Stomach (tissue), 4 donors: Measurements from ENCODE around the gene SCRT2.

ENCODE experiments used
- EP300 ChIP-seq: sonication (generic); formaldehyde crosslinking; IDR thresholded peaks from one replicate; pipeline ENCODE4 v1.6.1; 2017; ENCODE audit warnings: antibody characterized with exemption
- POLR2A ChIP-seq, 4 donors: fragments of 450-650 bp; IDR thresholded peaks; one replicate each; pipeline ENCODE4 v1.6.1; 2016; ENCODE audit warnings: antibody characterized with exemption in 4 of 4, control low read depth in 2 of 4, mild to moderate bottlenecking in 1 of 4, moderate library complexity in 1 of 4
- TF ChIP-seq, protein P1 (sequence below), 7 experiments: fragments of 450-650 bp in 4 of 7; fragments of 200-600 bp in 3 of 7; sonication (generic) in 3 of 7; IDR thresholded peaks; one replicate each; pipeline ENCODE4 v1.5.1; 2016 to 2019; ENCODE audit warnings: antibody characterized with exemption in 7 of 7, control low read depth in 2 of 7, mild to moderate bottlenecking in 1 of 7

DNA sequence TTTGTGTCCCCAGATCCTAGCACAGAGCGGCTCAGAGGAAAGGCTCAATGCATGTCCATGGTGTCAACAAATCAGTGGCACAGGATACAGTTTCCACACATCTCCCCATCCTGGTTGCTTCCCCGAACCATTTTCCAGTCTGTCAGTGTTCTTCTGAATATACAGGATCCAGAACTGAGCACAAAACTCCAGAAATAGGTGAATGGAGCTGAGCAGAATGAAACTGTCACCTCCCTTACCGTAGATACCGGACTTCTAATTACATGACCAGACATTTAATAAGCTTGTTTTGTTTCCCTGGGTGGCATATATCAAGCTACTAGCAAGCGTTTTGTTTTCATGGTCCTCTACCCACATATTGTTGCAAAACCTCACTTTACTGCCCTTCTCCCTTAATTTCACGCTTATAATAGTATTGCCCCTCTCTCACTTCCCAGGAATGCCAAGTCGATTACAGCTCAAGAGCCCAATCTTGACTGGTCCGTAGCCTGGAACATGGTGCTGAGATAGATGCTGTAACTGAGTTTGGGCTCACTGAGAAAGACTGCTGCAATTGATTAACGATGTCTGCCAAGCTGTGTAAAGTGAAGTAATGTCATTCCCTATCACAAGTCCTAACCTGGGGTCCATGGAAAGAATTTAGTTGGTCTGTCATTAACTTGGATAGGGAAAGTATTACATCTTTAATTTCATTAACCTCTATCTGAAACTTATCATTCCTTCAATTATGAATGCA is 12.0 kb upstream of the SCRT2 start:
- TF ChIP-seq, protein P1, sequence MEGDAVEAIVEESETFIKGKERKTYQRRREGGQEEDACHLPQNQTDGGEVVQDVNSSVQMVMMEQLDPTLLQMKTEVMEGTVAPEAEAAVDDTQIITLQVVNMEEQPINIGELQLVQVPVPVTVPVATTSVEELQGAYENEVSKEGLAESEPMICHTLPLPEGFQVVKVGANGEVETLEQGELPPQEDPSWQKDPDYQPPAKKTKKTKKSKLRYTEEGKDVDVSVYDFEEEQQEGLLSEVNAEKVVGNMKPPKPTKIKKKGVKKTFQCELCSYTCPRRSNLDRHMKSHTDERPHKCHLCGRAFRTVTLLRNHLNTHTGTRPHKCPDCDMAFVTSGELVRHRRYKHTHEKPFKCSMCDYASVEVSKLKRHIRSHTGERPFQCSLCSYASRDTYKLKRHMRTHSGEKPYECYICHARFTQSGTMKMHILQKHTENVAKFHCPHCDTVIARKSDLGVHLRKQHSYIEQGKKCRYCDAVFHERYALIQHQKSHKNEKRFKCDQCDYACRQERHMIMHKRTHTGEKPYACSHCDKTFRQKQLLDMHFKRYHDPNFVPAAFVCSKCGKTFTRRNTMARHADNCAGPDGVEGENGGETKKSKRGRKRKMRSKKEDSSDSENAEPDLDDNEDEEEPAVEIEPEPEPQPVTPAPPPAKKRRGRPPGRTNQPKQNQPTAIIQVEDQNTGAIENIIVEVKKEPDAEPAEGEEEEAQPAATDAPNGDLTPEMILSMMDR (IDR thresholded peaks at IDR 0.05) = no peak
- TF ChIP-seq POLR2A (IDR thresholded peaks at IDR 0.05) = no peak
- no peak for TF ChIP-seq EP300
